Nephron progenitor cell (in vitro differentiated cells): ENCODE results near the gene COPRS.
A peak's percentile ranks its signal among the peaks of the same experiment; 100 is the strongest.

Source experiments
- DNase-seq: peaks from one replicate; pipeline ENCODE4 v3.0.0; 2021
- H3K27ac Mint-ChIP-seq: 2 replicates; pipeline ENCODE4 v1.8.0; 2021; ENCODE audit warnings: mild to moderate bottlenecking, moderate library complexity, mixed read lengths
- H3K27me3 Mint-ChIP-seq: 2 replicates; pipeline ENCODE4 v1.8.0; 2021; ENCODE audit warnings: mild to moderate bottlenecking, low read depth, mixed read lengths; ENCODE audit not compliant: poor library complexity
- H3K36me3 Mint-ChIP-seq: 2 replicates; pipeline ENCODE4 v1.8.0; 2021; ENCODE audit warnings: low read depth, mixed read lengths
- H3K4me1 Mint-ChIP-seq: 2 replicates; pipeline ENCODE4 v1.8.0; 2021; ENCODE audit warnings: mixed read lengths
- H3K4me3 Mint-ChIP-seq: 2 replicates; pipeline ENCODE4 v1.8.0; 2021; ENCODE audit warnings: mild to moderate bottlenecking, moderate library complexity, mixed read lengths
- H3K9me3 Mint-ChIP-seq: 2 replicates; pipeline ENCODE4 v1.8.0; 2021; ENCODE audit warnings: mild to moderate bottlenecking, moderate library complexity, mixed read lengths
- CTCF ChIP-seq: fragments of 200-600 bp; sonication (generic); IDR thresholded peaks from 2 replicates; pipeline ENCODE4 v1.5.0; 2021; ENCODE audit warnings: antibody characterized with exemption

The COPRS gene

GRCh38 chr17:31859487-31860008 lies 504 bp upstream of the COPRS start:
- H3K27ac Mint-ChIP-seq: no peak overlapping the region
- peak overlapping the region; percentile 76 for H3K4me3 Mint-ChIP-seq
- H3K36me3 Mint-ChIP-seq: peaks cover 28% of the 10 kb centered on the region
- H3K27me3 Mint-ChIP-seq: peaks cover 6% of the 10 kb centered on the region
- no peak for TF ChIP-seq CTCF
- peaks cover 27% of the 10 kb centered on the region for H3K4me1 Mint-ChIP-seq
- no peak for DNase-seq
- H3K9me3 Mint-ChIP-seq: no peaks in the 10 kb centered on the region

- no peak for DNase-seq
- H3K9me3 Mint-ChIP-seq: no peaks in the 10 kb centered on the region
- H3K36me3 Mint-ChIP-seq: peaks cover 26% of the 10 kb centered on the region
- TF ChIP-seq CTCF: no peak
- peak overlapping the region; percentile 85 for H3K4me3 Mint-ChIP-seq
- H3K27ac Mint-ChIP-seq: peak overlapping the region; percentile 24
- H3K27me3 Mint-ChIP-seq: peaks cover 6% of the 10 kb centered on the region
- H3K4me1 Mint-ChIP-seq: peaks cover 31% of the 10 kb centered on the region
These were observed 963 bp downstream of the COPRS start for GRCh38 chr17:31857920-31858641.

- Mint-ChIP-seq H3K27me3 (peaks cover 7% of the 10 kb centered on the region), H3K9me3 (no peaks in the 10 kb centered on the region), H3K4me3 (no peak overlapping the region), H3K27ac (no peak overlapping the region), H3K4me1 (peaks cover 44% of the 10 kb centered on the region), H3K36me3 (peaks cover 25% of the 10 kb centered on the region)
- no peak for TF ChIP-seq CTCF
- no peak for DNase-seq
These were observed 2.3 kb downstream of the COPRS start for GRCh38 chr17:31856750-31857149.

- peaks cover 5% of the 10 kb centered on the region for H3K27me3 Mint-ChIP-seq
- no peak overlapping the region for H3K4me3 Mint-ChIP-seq
- no peak for DNase-seq
- H3K27ac Mint-ChIP-seq: no peak overlapping the region
- no peaks in the 10 kb centered on the region for H3K9me3 Mint-ChIP-seq
- H3K4me1 Mint-ChIP-seq: peaks cover 42% of the 10 kb centered on the region
- no peak for TF ChIP-seq CTCF
- peaks cover 39% of the 10 kb centered on the region for H3K36me3 Mint-ChIP-seq
These were observed 4.4 kb downstream of the COPRS start for GRCh38 chr17:31854672-31855071.

- Mint-ChIP-seq H3K4me3 (no peak overlapping the region), H3K27me3 (peaks cover 5% of the 10 kb centered on the region), H3K9me3 (no peaks in the 10 kb centered on the region), H3K27ac (no peak overlapping the region), H3K4me1 (peaks cover 38% of the 10 kb centered on the region), H3K36me3 (peaks cover 39% of the 10 kb centered on the region)
- TF ChIP-seq CTCF: no peak
- DNase-seq: no peak
These were observed 5.1 kb downstream of the COPRS start for GRCh38 chr17:31853911-31854470.
